GM12878 (cell line): ENCODE results near the gene CACNA1I.

Source experiments
- ASH2L ChIP-seq: fragments of 300-600, 200-600 bp; sonication (generic); IDR thresholded peaks from 2 replicates; pipeline ENCODE4 v1.6.1; 2017; ENCODE audit warnings: low read depth, mild to moderate bottlenecking, borderline replicate concordance
- ATF7 ChIP-seq: fragments of 450-650 bp; IDR thresholded peaks from 2 replicates; pipeline ENCODE4 v1.6.1; 2016; ENCODE audit warnings: low read depth, mild to moderate bottlenecking
- BMI1 ChIP-seq: fragments of 450-650 bp; IDR thresholded peaks from 2 replicates; pipeline ENCODE4 v1.6.1; 2016; ENCODE audit warnings: mild to moderate bottlenecking, moderate library complexity, borderline replicate concordance
- CTCF ChIP-seq, 3 experiments: IDR thresholded peaks in 2 of 3; conservative IDR thresholded peaks in 1 of 3; 2 replicates each; pipeline ENCODE4 v1.5.1; 2011; ENCODE audit warnings: low read depth in 3 of 3, low read length in 3 of 3, mild to moderate bottlenecking in 3 of 3, control low read depth in 2 of 3, moderate library complexity in 2 of 3, inconsistent platforms in 1 of 3, mixed read lengths in 1 of 3; ENCODE audit not compliant: control insufficient read depth in 2 of 3, insufficient read depth in 1 of 3; ENCODE audit errors: extremely low read depth in 1 of 3
- EGR1 ChIP-seq, 2 experiments: IDR thresholded peaks; 1 replicate in 1 of 2; 2 replicates in 1 of 2; pipeline ENCODE4 v1.6.1; 2011 to 2012; ENCODE audit warnings: low read depth in 2 of 2, low read length in 2 of 2, borderline replicate concordance in 1 of 2, mild to moderate bottlenecking in 1 of 2, moderate library complexity in 1 of 2
- ETV6 ChIP-seq, 2 experiments: fragments of 450-650 bp in 1 of 2; IDR thresholded peaks in 1 of 2; conservative IDR thresholded peaks in 1 of 2; 2 replicates each; pipeline ENCODE4 v1.6.1; 2014; ENCODE audit warnings: antibody characterized with exemption in 1 of 2, borderline replicate concordance in 1 of 2, low read depth in 1 of 2, mild to moderate bottlenecking in 1 of 2, moderate library complexity in 1 of 2
- HDAC6 ChIP-seq: fragments of 200-600 bp; sonication (generic); IDR thresholded peaks from one replicate; pipeline ENCODE4 v1.8.0; 2017; ENCODE audit warnings: antibody characterized with exemption; ENCODE audit not compliant: unreplicated experiment
- MEF2A ChIP-seq: IDR thresholded peaks from 2 replicates; pipeline ENCODE4 v1.6.1; 2011; ENCODE audit warnings: low read depth, mild to moderate bottlenecking, low read length, moderate library complexity; ENCODE audit not compliant: insufficient read depth
- RFX5 ChIP-seq: IDR thresholded peaks from 2 replicates; pipeline ENCODE4 v1.6.1; 2011; ENCODE audit warnings: low read depth, low read length, improper control_type of control experiment
- SIX5 ChIP-seq: IDR thresholded peaks from 2 replicates; pipeline ENCODE4 v1.6.1; 2011; ENCODE audit warnings: mild to moderate bottlenecking, low read depth, low read length, moderate library complexity; ENCODE audit not compliant: severe bottlenecking
- TAF1 ChIP-seq: IDR thresholded peaks from 2 replicates; pipeline ENCODE4 v1.6.1; 2011; ENCODE audit warnings: mild to moderate bottlenecking, low read depth, low read length, borderline replicate concordance
- ZNF274 ChIP-seq: IDR thresholded peaks from one replicate; pipeline ENCODE4 v1.8.0; 2011; ENCODE audit not compliant: insufficient read length, insufficient read depth

GRCh38 chr22:39690881-39691605 is 120.5 kb downstream of the CACNA1I start:
- no peak for TF ChIP-seq CTCF (IDR thresholded peaks at IDR 0.05 in 2 of 3, conservative IDR thresholded peaks at IDR 0.05 in 1 of 3; ENCODE audit: control insufficient read depth in 2 of 3, extremely low read depth in 1 of 3, insufficient read depth in 1 of 3, low read depth in 3 of 3, low read length in 3 of 3)
- TF ChIP-seq ETV6 (conservative IDR thresholded peaks at IDR 0.05 in 1 of 2, IDR thresholded peaks at IDR 0.05 in 1 of 2; ENCODE audit: borderline replicate concordance in 1 of 2, low read depth in 1 of 2): no peak
- TF ChIP-seq ASH2L: no peak
- no peak for TF ChIP-seq ZNF274
- no peak for TF ChIP-seq BMI1
- no peak for TF ChIP-seq EGR1 (IDR thresholded peaks at IDR 0.05; ENCODE audit: borderline replicate concordance in 1 of 2, low read depth in 2 of 2, low read length in 2 of 2)
- TF ChIP-seq SIX5: no peak
- no peak for TF ChIP-seq HDAC6
- TF ChIP-seq RFX5: no peak
- no peak for TF ChIP-seq MEF2A
- TF ChIP-seq TAF1: no peak
- no peak for TF ChIP-seq ATF7
